ENCODE measurements around the gene ALG1. TPM values are rescaled to one million over a fixed set of nuclear protein-coding genes. Genes with fewer than 3 reads are reported as not detected.
"Not testable (repeated sequence)": the region's sequence is repeated elsewhere in the genome, so short reads cannot be mapped to it uniquely, and the experiment has no call there.

Gene ALG1
- total and polyA plus RNA-seq, 2 of the 13 experiments (the other 11 are each of a cell fraction or from before 2014, with no cell fraction given): 43.3 to 75.6 TPM

DNA sequence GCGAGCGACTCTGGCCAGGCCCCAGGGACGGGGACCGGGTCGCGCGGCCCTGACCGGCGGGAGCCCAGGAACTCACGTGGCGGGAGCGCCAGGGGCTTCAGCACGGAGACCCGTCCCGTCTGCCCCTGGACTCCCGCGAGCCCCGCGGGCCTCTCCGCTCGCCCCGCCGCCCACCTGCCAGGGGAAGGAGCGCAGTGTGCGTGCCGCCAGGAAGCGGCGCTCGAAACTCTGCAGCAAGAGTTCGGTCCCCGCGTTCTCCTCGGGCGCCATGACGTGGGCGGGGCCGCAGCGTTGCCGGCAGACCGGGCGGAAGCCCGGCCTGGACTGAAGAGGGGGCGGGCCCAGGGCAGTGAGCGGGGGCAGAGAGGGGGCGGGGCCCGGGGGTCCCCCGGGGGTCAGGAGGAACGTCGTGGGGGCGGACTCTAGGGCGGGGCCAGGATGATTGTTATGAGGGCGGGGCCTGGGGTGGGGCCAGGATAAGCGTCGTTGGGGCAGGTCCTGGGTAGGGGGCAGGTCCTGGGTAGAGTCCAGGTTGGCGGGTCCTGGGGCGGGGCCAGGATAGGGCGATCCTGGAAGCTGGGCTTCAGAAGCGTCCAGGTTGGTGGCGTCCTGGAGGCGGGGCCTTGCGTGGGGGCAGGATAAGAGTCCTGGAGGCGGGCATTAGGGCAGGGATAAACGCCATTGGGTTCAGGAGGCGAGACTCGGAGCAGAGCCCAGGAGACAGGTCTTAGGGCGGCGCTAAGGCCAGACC is 26.0 kb downstream of the ALG1 start, which contains the start of gene EEF2KMT (continued):
- TF ChIP-seq, protein P1, sequence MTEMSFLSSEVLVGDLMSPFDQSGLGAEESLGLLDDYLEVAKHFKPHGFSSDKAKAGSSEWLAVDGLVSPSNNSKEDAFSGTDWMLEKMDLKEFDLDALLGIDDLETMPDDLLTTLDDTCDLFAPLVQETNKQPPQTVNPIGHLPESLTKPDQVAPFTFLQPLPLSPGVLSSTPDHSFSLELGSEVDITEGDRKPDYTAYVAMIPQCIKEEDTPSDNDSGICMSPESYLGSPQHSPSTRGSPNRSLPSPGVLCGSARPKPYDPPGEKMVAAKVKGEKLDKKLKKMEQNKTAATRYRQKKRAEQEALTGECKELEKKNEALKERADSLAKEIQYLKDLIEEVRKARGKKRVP (CRISPR knock-in tag; IDR thresholded peaks at IDR 0.05): peak in 1 of 2 experiments; percentile 74; a peak in 2 of 4 replicates
- TF ChIP-seq ZNF619 (CRISPR knock-in tag; IDR thresholded peaks at IDR 0.05) (peak; percentile 61; the same call in 1 of the 2 replicates), MAZ (CRISPR knock-in tag; IDR thresholded peaks at IDR 0.05; ENCODE audit: low read depth) (peak; percentile 67; the same call in 1 of the 2 replicates), ZNF770 (CRISPR knock-in tag; IDR thresholded peaks at IDR 0.05) (peak; percentile 69; the same call in 1 of the 2 replicates), LCORL (CRISPR knock-in tag; IDR thresholded peaks at IDR 0.05) (0 out of 2 replicates have a peak, but pooled peaks have one; percentile 25), PAWR (CRISPR knock-in tag; IDR thresholded peaks at IDR 0.05; ENCODE audit: borderline replicate concordance) (peak; percentile 89; the same call in 1 of the 2 replicates), POGK (CRISPR knock-in tag; conservative IDR thresholded peaks at IDR 0.05) (peak; percentile 97), MYC (CRISPR knock-in tag; IDR thresholded peaks at IDR 0.05; ENCODE audit: borderline replicate concordance) (peak; percentile 94), ZNF234 (CRISPR knock-in tag; conservative IDR thresholded peaks at IDR 0.05) (peak; percentile 94; the same call in 1 of the 2 replicates), MEIS1 (CRISPR knock-in tag; IDR thresholded peaks at IDR 0.05; ENCODE audit: borderline replicate concordance) (peak; percentile 95), BRF2 (CRISPR knock-in tag; IDR thresholded peaks at IDR 0.05) (0 out of 2 replicates have a peak, but pooled peaks have one; percentile 53), ZNF18 (CRISPR knock-in tag; IDR thresholded peaks at IDR 0.05; ENCODE audit: insufficient replicate concordance) (peak; percentile 83), THAP7 (CRISPR knock-in tag; IDR thresholded peaks at IDR 0.05) (peak; percentile 70), PHF8 (CRISPR knock-in tag; IDR thresholded peaks at IDR 0.05) (peak; percentile 97), ZNF556 (CRISPR knock-in tag; IDR thresholded peaks at IDR 0.05; ENCODE audit: borderline replicate concordance) (peak; percentile 92), REL (CRISPR knock-in tag; conservative IDR thresholded peaks at IDR 0.05) (peak; percentile 76; the same call in 1 of the 2 replicates)
- TF ChIP-seq MAZ (IDR thresholded peaks at IDR 0.05; ENCODE audit: borderline replicate concordance, low read depth, low read length); LCORL (IDR thresholded peaks at IDR 0.05): not testable (repeated sequence)
- TF ChIP-seq, protein P2, sequence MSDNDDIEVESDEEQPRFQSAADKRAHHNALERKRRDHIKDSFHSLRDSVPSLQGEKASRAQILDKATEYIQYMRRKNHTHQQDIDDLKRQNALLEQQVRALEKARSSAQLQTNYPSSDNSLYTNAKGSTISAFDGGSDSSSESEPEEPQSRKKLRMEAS (IDR thresholded peaks at IDR 0.05): peak; percentile 82
